ENCODE results near the gene CEP95.

CEP95 gene

DNA sequence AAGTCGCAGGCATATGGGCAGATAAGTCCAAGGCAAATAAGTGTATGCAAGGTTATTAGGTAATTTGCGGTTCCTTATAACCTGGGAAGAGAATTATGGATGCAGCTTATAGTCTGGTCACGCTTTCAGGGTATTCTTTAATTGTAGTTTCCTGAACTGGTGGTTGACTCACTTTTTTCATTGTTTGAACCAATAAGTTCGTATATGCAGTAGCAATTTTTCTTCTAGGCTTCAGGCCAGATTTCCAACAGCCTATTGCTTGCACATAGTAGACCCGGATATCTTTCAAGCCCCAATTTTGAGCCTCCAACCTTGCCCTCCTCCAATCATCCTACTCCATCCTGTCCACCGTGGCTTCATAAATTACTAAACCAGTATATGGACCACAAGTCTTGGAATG lies 12.8 kb downstream of the CEP95 start:
- no peak for DNase-seq

- no peak for DNase-seq
Measured at GRCh38 chr17:64520359-64520758, 13.6 kb downstream of the CEP95 start.

- DNase-seq = no peak
Measured at GRCh38 chr17:64527914-64528313, 21.1 kb downstream of the CEP95 start.

- no peak for DNase-seq
Measured at GRCh38 chr17:64529221-64529620, 22.4 kb downstream of the CEP95 start.

DNA sequence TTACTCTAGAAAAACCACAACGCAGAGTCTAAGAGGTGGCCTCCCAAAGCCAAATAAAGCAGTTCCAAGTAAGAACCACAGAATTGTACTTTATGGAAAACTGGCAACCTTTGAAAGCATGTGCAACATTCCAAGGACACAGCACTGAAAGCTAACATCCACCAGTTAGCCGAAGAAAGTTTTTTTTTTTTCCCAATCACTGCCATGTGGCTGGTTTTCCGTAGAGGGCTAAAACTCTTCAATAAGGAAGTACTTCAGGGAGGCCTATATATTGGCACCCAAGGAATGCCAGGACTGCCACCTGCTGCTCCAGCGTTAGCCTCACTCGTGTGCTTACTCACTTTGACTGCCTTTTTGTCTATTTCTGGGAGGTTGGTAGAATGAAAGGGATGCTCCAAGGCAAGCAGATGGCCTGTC lies 25.2 kb downstream of the CEP95 start:
- no peak for DNase-seq

- no peak for DNase-seq
Measured at GRCh38 chr17:64532409-64532808, 25.6 kb downstream of the CEP95 start.

GRCh38 chr17:64533784-64534183 lies 27.0 kb downstream of the CEP95 start:
- no peak for DNase-seq

DNA sequence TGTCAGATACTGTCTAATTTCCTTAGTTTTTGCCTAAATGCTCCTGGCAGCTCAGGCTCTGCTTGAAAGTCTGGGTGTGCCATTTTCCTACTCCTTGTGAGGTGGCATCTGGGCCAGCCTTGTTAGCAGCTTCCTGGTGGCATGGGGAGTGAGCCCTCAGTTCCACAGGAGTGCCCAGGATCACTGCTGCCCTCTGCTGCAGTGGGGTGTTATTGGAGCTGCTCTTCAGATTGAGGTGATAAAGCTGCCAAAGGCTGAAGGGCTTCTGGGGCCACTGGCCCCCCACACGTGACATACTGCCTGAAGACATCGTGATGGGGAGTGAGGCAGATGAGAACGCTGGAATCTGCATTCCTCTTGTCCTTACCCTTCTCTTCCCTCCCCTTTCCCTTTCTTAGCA lies 27.4 kb downstream of the CEP95 start:
- peak; percentile 10 for DNase-seq

DNA sequence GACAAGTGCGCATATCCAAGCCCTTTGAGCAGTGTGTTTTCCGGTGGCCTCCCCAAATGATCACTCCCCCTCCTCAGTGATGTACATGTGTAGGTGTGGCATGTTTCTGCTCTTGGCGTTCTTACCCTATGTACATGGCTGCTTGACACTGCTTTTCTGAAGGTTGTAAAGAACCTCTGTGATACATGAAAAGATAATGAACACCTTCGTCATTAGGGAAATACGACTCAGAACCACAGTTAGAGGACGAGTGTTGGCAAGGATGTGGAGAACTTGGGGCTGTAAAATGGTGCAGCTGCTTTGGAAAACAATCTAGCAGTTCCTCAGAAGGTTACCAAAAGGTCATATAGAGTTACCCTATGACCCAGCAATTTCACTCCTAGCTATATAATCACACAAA lies 28.6 kb downstream of the CEP95 start:
- no peak for DNase-seq

- no peak for DNase-seq
Measured at GRCh38 chr17:64536913-64537312, 30.1 kb downstream of the CEP95 start.

- DNase-seq = no peak
Measured at GRCh38 chr17:64537488-64537887, 30.7 kb downstream of the CEP95 start.

- no peak for DNase-seq
Measured at GRCh38 chr17:64538508-64539130, 31.8 kb downstream of the CEP95 start.

GRCh38 chr17:64540118-64540776 lies 33.5 kb downstream of the CEP95 start:
- DNase-seq = no peak

GRCh38 chr17:64544742-64545141 lies 38.0 kb downstream of the CEP95 start:
- no peak for DNase-seq

DNA sequence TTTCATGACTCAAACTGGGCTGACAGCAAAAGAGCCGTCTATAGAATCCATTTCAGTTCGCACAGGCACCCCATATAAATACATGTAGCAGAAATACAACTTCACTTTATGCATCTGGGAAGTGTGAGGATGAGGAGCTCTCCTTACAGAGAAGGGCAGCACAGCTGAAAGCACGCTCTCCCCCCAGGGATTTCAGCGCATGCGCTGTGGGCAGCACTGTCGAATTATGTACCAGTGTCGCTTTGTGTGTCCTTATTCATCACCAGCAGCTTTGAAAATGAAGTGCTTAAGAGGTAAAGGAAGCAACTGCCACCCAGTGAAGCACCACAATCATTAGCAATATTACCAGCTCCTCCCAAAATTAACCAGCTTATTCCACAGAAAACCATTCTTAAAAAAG lies 39.9 kb downstream of the CEP95 start:
- DNase-seq = no peak

DNA sequence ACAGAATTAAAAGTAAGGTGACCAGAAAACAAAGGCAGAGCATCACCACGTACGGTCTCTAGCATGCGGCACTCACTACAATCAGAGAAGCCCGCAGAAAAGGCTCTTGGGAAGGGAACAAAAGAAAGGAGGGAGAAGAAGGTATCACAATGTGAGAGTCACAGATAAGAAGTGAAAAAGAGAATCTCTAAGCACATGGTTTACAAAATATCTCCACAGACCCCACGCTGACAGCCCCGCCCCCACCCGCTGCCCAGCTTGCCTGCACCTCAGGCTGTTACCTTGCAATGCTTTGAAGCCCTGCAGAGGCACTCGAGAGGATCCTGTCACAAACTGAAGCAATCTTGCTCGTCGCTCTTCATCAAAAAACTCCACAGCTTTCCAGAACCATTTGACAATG lies 40.5 kb downstream of the CEP95 start:
- DNase-seq = no peak

DNA sequence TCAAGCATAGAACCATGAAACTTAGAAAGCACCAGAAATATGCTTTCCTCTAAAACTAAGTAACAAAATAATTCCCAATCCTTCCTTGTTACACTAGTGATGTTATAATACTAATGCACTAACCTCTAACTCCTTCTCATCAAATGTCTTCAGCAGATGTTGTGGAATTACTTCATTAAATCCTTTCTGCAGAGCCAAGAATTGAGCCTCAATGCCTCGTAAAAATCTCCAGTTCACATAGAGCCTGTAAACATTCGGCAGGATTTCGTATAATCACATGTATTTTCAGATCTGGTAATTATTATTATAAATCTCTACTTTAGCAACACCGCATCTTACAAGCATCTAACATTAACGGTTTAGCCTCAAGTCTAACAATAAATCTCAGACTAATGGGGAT lies 44.7 kb downstream of the CEP95 start:
- DNase-seq = no peak

- DNase-seq = no peak
Measured at GRCh38 chr17:64554028-64554637, 47.4 kb downstream of the CEP95 start.

DNA sequence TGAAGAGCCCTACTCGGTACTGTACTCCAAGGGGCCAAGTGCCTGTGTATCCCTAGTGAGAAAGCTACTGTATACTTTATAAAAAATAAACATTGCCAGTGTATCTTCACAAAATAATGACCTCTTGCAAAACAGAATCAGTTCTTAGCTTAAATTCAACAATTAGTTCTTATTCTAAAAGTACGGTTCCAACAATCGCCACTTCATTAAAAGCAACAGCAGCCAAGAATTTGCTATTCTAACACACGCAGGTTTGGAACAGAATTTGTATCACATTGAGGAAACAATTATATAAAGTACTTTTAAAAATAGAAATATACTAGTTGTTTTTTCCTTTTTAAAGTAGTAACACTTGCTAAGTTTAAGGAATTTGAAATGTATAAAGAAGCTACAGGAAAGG lies 48.5 kb downstream of the CEP95 start:
- DNase-seq = no peak

- no peak for DNase-seq
Measured at GRCh38 chr17:64564098-64564497, 57.3 kb downstream of the CEP95 start.

GRCh38 chr17:64565563-64565962 lies 58.8 kb downstream of the CEP95 start:
- DNase-seq = no peak

DNA sequence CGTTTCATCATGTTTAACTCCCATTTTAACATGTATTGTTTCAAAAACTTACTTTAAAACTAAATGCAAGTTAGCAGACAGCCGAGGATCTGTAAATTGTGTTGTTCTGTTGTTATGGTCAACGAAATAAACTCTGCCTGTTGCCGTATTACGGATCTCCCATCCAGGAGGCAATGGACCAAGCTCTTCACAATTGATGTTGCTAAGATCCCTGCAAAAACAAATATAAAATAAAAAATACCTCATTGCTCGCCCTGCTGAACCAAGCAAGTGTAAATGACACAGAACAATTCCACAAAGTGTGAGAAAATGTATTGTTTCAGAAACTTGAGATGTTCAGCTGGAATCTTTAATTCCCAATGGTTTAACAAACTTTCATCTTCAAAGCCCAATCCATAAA lies 65.0 kb downstream of the CEP95 start:
- DNase-seq = no peak

GRCh38 chr17:64572682-64573154 lies 65.9 kb downstream of the CEP95 start:
- no peak for DNase-seq

GRCh38 chr17:64573214-64573613 lies 66.4 kb downstream of the CEP95 start:
- no peak for DNase-seq

All from CD4-positive, alpha-beta T cell treated with Interleukin-6 for 4 hours (primary cell).